ENCODE data around the gene TSPAN10. TPM values are rescaled to one million over a fixed set of nuclear protein-coding genes. Genes with fewer than 3 reads are reported as not detected.

Gene TSPAN10
- total and polyA plus RNA-seq, 4 donors, result 0.17 to 0.84 (median 0.29) TPM

- Histone ChIP-seq H3K4me3 (ENCODE audit: low read depth in 1 of 3, low read length in 3 of 3) (no peak overlapping the region), H3K27me3 (ENCODE audit: control insufficient read depth in 4 of 4, insufficient read depth in 4 of 4, low read length in 3 of 4) (no peaks in the 10 kb centered on the region), H3K36me3 (ENCODE audit: control insufficient read depth in 4 of 4, insufficient read depth in 3 of 4, low read depth in 1 of 4, low read length in 3 of 4) (peaks cover 7 to 62% (median 50%) of the 10 kb centered on the region in 4 donors), H3K9me3 (ENCODE audit: control insufficient read depth in 4 of 4, low read length in 3 of 4) (no peaks in the 10 kb centered on the region), H3K4me1 (ENCODE audit: control insufficient read depth in 4 of 4, insufficient read depth in 4 of 4, low read length in 3 of 4) (no peaks in the 10 kb centered on the region), H3K9ac (ENCODE audit: low read depth in 1 of 2, low read length in 2 of 2) (no peak overlapping the region), H3K27ac (ENCODE audit: low read depth in 1 of 2, low read length in 2 of 2) (no peak overlapping the region)
- TF ChIP-seq RAD21 (IDR thresholded peaks at IDR 0.05) (no peak), FOXA2 (IDR thresholded peaks at IDR 0.05) (no peak), FOXA1 (IDR thresholded peaks at IDR 0.05) (no peak), EGR1 (IDR thresholded peaks at IDR 0.05; ENCODE audit: low read depth in 2 of 2) (no peak), CTCF (IDR thresholded peaks at IDR 0.05; ENCODE audit: low read depth, low read length, missing input control) (no peak), RXRA (IDR thresholded peaks at IDR 0.05) (no peak), YY1 (IDR thresholded peaks at IDR 0.05) (no peak), HNF4G (IDR thresholded peaks at IDR 0.05) (no peak), NR2F2 (IDR thresholded peaks at IDR 0.05) (no peak), SP1 (IDR thresholded peaks at IDR 0.05) (no peak), TAF1 (conservative IDR thresholded peaks at IDR 0.05) (no peak), JUND (IDR thresholded peaks at IDR 0.05) (no peak), MAX (IDR thresholded peaks at IDR 0.05) (no peak), HNF4A (conservative IDR thresholded peaks at IDR 0.05) (no peak), GABPA (IDR thresholded peaks at IDR 0.05 in 1 of 2, conservative IDR thresholded peaks at IDR 0.05 in 1 of 2) (no peak)
- TF ChIP-seq, protein P1, sequence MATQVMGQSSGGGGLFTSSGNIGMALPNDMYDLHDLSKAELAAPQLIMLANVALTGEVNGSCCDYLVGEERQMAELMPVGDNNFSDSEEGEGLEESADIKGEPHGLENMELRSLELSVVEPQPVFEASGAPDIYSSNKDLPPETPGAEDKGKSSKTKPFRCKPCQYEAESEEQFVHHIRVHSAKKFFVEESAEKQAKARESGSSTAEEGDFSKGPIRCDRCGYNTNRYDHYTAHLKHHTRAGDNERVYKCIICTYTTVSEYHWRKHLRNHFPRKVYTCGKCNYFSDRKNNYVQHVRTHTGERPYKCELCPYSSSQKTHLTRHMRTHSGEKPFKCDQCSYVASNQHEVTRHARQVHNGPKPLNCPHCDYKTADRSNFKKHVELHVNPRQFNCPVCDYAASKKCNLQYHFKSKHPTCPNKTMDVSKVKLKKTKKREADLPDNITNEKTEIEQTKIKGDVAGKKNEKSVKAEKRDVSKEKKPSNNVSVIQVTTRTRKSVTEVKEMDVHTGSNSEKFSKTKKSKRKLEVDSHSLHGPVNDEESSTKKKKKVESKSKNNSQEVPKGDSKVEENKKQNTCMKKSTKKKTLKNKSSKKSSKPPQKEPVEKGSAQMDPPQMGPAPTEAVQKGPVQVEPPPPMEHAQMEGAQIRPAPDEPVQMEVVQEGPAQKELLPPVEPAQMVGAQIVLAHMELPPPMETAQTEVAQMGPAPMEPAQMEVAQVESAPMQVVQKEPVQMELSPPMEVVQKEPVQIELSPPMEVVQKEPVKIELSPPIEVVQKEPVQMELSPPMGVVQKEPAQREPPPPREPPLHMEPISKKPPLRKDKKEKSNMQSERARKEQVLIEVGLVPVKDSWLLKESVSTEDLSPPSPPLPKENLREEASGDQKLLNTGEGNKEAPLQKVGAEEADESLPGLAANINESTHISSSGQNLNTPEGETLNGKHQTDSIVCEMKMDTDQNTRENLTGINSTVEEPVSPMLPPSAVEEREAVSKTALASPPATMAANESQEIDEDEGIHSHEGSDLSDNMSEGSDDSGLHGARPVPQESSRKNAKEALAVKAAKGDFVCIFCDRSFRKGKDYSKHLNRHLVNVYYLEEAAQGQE (IDR thresholded peaks at IDR 0.05), result no peak
- TF ChIP-seq, protein P2, sequence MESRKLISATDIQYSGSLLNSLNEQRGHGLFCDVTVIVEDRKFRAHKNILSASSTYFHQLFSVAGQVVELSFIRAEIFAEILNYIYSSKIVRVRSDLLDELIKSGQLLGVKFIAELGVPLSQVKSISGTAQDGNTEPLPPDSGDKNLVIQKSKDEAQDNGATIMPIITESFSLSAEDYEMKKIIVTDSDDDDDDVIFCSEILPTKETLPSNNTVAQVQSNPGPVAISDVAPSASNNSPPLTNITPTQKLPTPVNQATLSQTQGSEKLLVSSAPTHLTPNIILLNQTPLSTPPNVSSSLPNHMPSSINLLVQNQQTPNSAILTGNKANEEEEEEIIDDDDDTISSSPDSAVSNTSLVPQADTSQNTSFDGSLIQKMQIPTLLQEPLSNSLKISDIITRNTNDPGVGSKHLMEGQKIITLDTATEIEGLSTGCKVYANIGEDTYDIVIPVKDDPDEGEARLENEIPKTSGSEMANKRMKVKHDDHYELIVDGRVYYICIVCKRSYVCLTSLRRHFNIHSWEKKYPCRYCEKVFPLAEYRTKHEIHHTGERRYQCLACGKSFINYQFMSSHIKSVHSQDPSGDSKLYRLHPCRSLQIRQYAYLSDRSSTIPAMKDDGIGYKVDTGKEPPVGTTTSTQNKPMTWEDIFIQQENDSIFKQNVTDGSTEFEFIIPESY (IDR thresholded peaks at IDR 0.05), result no peak
- TF ChIP-seq, protein P3, sequence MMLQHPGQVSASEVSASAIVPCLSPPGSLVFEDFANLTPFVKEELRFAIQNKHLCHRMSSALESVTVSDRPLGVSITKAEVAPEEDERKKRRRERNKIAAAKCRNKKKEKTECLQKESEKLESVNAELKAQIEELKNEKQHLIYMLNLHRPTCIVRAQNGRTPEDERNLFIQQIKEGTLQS (IDR thresholded peaks at IDR 0.05), result no peak
- no peak for DNase-seq (ENCODE audit: low spot score)
- WGBS, result 71% methylated on average over 10 of the region's 10 CpGs
These were observed 37.1 kb upstream of the TSPAN10 start for GRCh38 chr17:81599719-81600486.

Measured in liver (tissue), 9 donors.